OCI-LY3 (cell line): ENCODE data around the gene RHOB.
"Not testable (repeated sequence)": the region's sequence is repeated elsewhere in the genome, so short reads cannot be mapped to it uniquely, and the experiment has no call there.

Experiments used
- H2AFZ ChIP-seq: fragments of 200-600, 300-600 bp; shearing (Covaris generic); 2 replicates; pipeline ENCODE4 v1.6.0; 2014; ENCODE audit warnings: antibody characterized with exemption, low read depth, low read length
- H3K27ac ChIP-seq: fragments of 200-600, 300-600 bp; sonication (generic); 2 replicates; pipeline ENCODE4 v1.5.1; 2014; ENCODE audit warnings: mild to moderate bottlenecking, low read length, moderate library complexity, mixed read lengths
- H3K27me3 ChIP-seq: fragments of 200-600, 300-600 bp; sonication (generic); 2 replicates; pipeline ENCODE4 v1.6.1; 2014; ENCODE audit warnings: low read depth, low read length, mixed read lengths
- H3K36me3 ChIP-seq: fragments of 200-600, 300-600 bp; sonication (generic); replicated peaks from 2 replicates; pipeline ENCODE3; 2014; ENCODE audit warnings: low read depth, low read length, mixed read lengths
- H3K4me1 ChIP-seq: fragments of 300-600, 200-600 bp; sonication (generic); 2 replicates; pipeline ENCODE4 v1.6.1; 2014; ENCODE audit warnings: low read length, mixed read lengths
- H3K4me2 ChIP-seq: fragments of 200-600, 300-600 bp; sonication (generic); 2 replicates; pipeline ENCODE4 v1.6.1; 2014; ENCODE audit warnings: low read length, mixed read lengths
- H3K4me3 ChIP-seq: fragments of 300-600, 200-600 bp; sonication (generic); 2 replicates; pipeline ENCODE4 v1.5.1; 2014; ENCODE audit warnings: antibody characterized with exemption, mild to moderate bottlenecking, low read length, moderate library complexity
- H3K79me2 ChIP-seq: fragments of 300-600, 200-600 bp; shearing (Covaris generic); 2 replicates; pipeline ENCODE4 v1.6.1; 2014; ENCODE audit warnings: mild to moderate bottlenecking, low read length, mixed read lengths
- H3K9ac ChIP-seq: fragments of 300-600, 200-600 bp; shearing (Covaris generic); 2 replicates; pipeline ENCODE4 v1.6.0; 2014; ENCODE audit warnings: mild to moderate bottlenecking, low read length, moderate library complexity
- H3K9me3 ChIP-seq: fragments of 200-600, 300-600 bp; shearing (Covaris generic); 2 replicates; pipeline ENCODE4 v1.6.1; 2014; ENCODE audit warnings: low read length, mixed read lengths; ENCODE audit not compliant: insufficient read depth
- H4K20me1 ChIP-seq: fragments of 200-600, 300-600 bp; sonication (generic); 2 replicates; pipeline ENCODE4 v1.6.1; 2016; ENCODE audit warnings: low read length, mixed read lengths; ENCODE audit not compliant: insufficient read depth
- CTCF ChIP-seq: fragments of 200-600, 300-600 bp; sonication (generic); IDR thresholded peaks from 2 replicates; pipeline ENCODE4 v1.5.1; 2014; ENCODE audit warnings: antibody characterized with exemption, low read length, low read depth
- EZH2phosphoT487 ChIP-seq: fragments of 200-600 bp; shearing (Covaris generic); IDR thresholded peaks from 2 replicates; pipeline ENCODE4 v1.6.1; 2018; ENCODE audit warnings: antibody characterized with exemption, mixed run types, low read depth

Gene RHOB

GRCh38 chr2:20415511-20415918 is 31.4 kb upstream of the RHOB start:
- Histone ChIP-seq H3K9ac (no peak overlapping the region), H3K36me3 (no peaks in the 10 kb centered on the region), H3K79me2 (no peaks in the 10 kb centered on the region), H3K9me3 (no peaks in the 10 kb centered on the region), H2AFZ (no peak overlapping the region), H3K27me3 (peaks cover 12% of the 10 kb centered on the region), H3K4me1 (0 out of 2 replicates have a peak, but pooled peaks cover 4% of the 10 kb centered on the region), H3K4me2 (no peak overlapping the region), H4K20me1 (no peaks in the 10 kb centered on the region), H3K27ac (no peak overlapping the region), H3K4me3 (no peak overlapping the region)
- no peak for TF ChIP-seq EZH2phosphoT487
- no peak for TF ChIP-seq CTCF

- H4K20me1 ChIP-seq: no peaks in the 10 kb centered on the region
- TF ChIP-seq CTCF (no peak), EZH2phosphoT487 (no peak)
- H3K9me3 ChIP-seq: no peaks in the 10 kb centered on the region
- H3K79me2 ChIP-seq: no peaks in the 10 kb centered on the region
- no peak overlapping the region for H3K27ac ChIP-seq
- no peaks in the 10 kb centered on the region for H3K36me3 ChIP-seq
- H3K4me2 ChIP-seq: no peak overlapping the region
- no peak overlapping the region for H2AFZ ChIP-seq
- no peak overlapping the region for H3K4me3 ChIP-seq
- peaks cover 12% of the 10 kb centered on the region for H3K27me3 ChIP-seq
- 0 out of 2 replicates have a peak, but pooled peaks cover 2% of the 10 kb centered on the region for H3K4me1 ChIP-seq
- no peak overlapping the region for H3K9ac ChIP-seq
Observed at GRCh38 chr2:20416723-20417122, 30.2 kb upstream of the RHOB start.

- not testable (repeated sequence) for H3K27ac ChIP-seq, H3K79me2 ChIP-seq, H3K4me1 ChIP-seq, H3K9me3 ChIP-seq, H4K20me1 ChIP-seq, H3K9ac ChIP-seq, H3K36me3 ChIP-seq, H2AFZ ChIP-seq, H3K4me3 ChIP-seq, H3K4me2 ChIP-seq
- peaks cover 12% of the 10 kb centered on the region for H3K27me3 ChIP-seq
Observed at GRCh38 chr2:20417230-20417821, 29.5 kb upstream of the RHOB start.

- no peaks in the 10 kb centered on the region for H3K79me2 ChIP-seq
- no peak overlapping the region for H2AFZ ChIP-seq
- no peak overlapping the region for H3K4me2 ChIP-seq
- TF ChIP-seq CTCF: no peak
- H3K9ac ChIP-seq: no peak overlapping the region
- H3K4me1 ChIP-seq: 0 out of 2 replicates have a peak, but pooled peaks cover 2% of the 10 kb centered on the region
- no peaks in the 10 kb centered on the region for H4K20me1 ChIP-seq
- peaks cover 9% of the 10 kb centered on the region for H3K27me3 ChIP-seq
- no peak overlapping the region for H3K27ac ChIP-seq
- H3K4me3 ChIP-seq: no peak overlapping the region
- H3K36me3 ChIP-seq: no peaks in the 10 kb centered on the region
- H3K9me3 ChIP-seq: no peaks in the 10 kb centered on the region
Observed at GRCh38 chr2:20418519-20418918, 28.4 kb upstream of the RHOB start.
